Loucy (cell line): Measurements from ENCODE around the gene CHN2.

Source experiments
- H2AFZ ChIP-seq: fragments of 200-600 bp; sonication (generic); 2 replicates; pipeline ENCODE4 v1.6.0; 2016; ENCODE audit warnings: antibody characterized with exemption, mild to moderate bottlenecking, low read length, moderate library complexity
- H3F3A ChIP-seq: fragments of 200-600 bp; 2 replicates; pipeline ENCODE4 v1.6.0; 2016; ENCODE audit warnings: antibody characterized with exemption, low read depth, mild to moderate bottlenecking
- H3K27me3 ChIP-seq: fragments of 200-600 bp; sonication (generic); 2 replicates; pipeline ENCODE4 v1.6.1; 2014; ENCODE audit warnings: low read length, mild to moderate bottlenecking; ENCODE audit not compliant: insufficient read depth, poor library complexity, severe bottlenecking
- H3K36me3 ChIP-seq: fragments of 200-600 bp; sonication (generic); 2 replicates; pipeline ENCODE4 v1.6.1; 2016; ENCODE audit warnings: low read length; ENCODE audit not compliant: insufficient read depth
- H3K4me1 ChIP-seq: fragments of 200-600 bp; sonication (generic); 2 replicates; pipeline ENCODE4 v1.5.1; 2014; ENCODE audit warnings: low read length, mild to moderate bottlenecking; ENCODE audit not compliant: insufficient read depth, poor library complexity, severe bottlenecking
- H3K4me2 ChIP-seq: fragments of 200-600 bp; sonication (generic); 2 replicates; pipeline ENCODE4 v1.6.0; 2014; ENCODE audit warnings: antibody characterized with exemption, low read length, low read depth, mild to moderate bottlenecking; ENCODE audit not compliant: poor library complexity, severe bottlenecking
- H3K4me3 ChIP-seq: fragments of 200-600 bp; sonication (generic); 2 replicates; pipeline ENCODE4 v1.5.1; 2014; ENCODE audit warnings: low read length, mild to moderate bottlenecking, mixed read lengths; ENCODE audit not compliant: poor library complexity, severe bottlenecking
- H3K79me2 ChIP-seq: fragments of 200-600 bp; sonication (generic); 2 replicates; pipeline ENCODE4 v1.6.1; 2014; ENCODE audit warnings: low read length; ENCODE audit not compliant: insufficient read depth
- H3K9ac ChIP-seq: fragments of 200-600 bp; sonication (generic); 2 replicates; pipeline ENCODE4 v1.6.0; 2014; ENCODE audit warnings: mild to moderate bottlenecking, low read depth, low read length, moderate library complexity; ENCODE audit not compliant: poor library complexity, severe bottlenecking
- H3K9me2 ChIP-seq: fragments of 200-600 bp; sonication (generic); replicated peaks from 2 replicates; pipeline ENCODE4 v1.6.1; 2016; ENCODE audit warnings: low read depth, low read length, mixed read lengths
- H3K9me3 ChIP-seq: fragments of 200-600 bp; sonication (generic); 2 replicates; pipeline ENCODE4 v1.6.1; 2014; ENCODE audit warnings: mild to moderate bottlenecking, antibody characterized with exemption, low read length, low read depth; ENCODE audit not compliant: insufficient read depth
- H4K20me1 ChIP-seq: fragments of 200-600 bp; sonication (generic); 2 replicates; pipeline ENCODE4 v1.6.0; 2014; ENCODE audit warnings: antibody characterized with exemption, low read length, mild to moderate bottlenecking; ENCODE audit not compliant: insufficient read depth, poor library complexity, severe bottlenecking
- CTCF ChIP-seq: fragments of 200-600 bp; sonication (generic); conservative IDR thresholded peaks from 2 replicates; pipeline ENCODE4 v1.5.1; 2014; ENCODE audit warnings: mild to moderate bottlenecking, antibody characterized with exemption, low read length
- EZH2phosphoT487 ChIP-seq: fragments of 200-600 bp; IDR thresholded peaks from 2 replicates; pipeline ENCODE4 v1.6.1; 2018; ENCODE audit warnings: antibody characterized with exemption, mild to moderate bottlenecking, moderate library complexity, borderline replicate concordance

CHN2 gene

GRCh38 chr7:29285444-29285793, 90.8 kb downstream of the CHN2 start:
- Histone ChIP-seq H3K9me3 (no peaks in the 10 kb centered on the region), H3K9me2 (no peaks in the 10 kb centered on the region), H3K27me3 (no peaks in the 10 kb centered on the region), H3K4me2 (peak overlapping the region; percentile 74), H3K9ac (no peak overlapping the region), H3K36me3 (no peaks in the 10 kb centered on the region), H3K4me1 (peaks cover 68% of the 10 kb centered on the region), H3F3A (no peaks in the 10 kb centered on the region), H2AFZ (no peak overlapping the region), H4K20me1 (no peaks in the 10 kb centered on the region), H3K79me2 (peaks cover 5% of the 10 kb centered on the region; the same call in 1 of the 2 replicates), H3K4me3 (peak overlapping the region; percentile 50)
- TF ChIP-seq CTCF (no peak), EZH2phosphoT487 (no peak)

- no peaks in the 10 kb centered on the region for H3K9me3 ChIP-seq
- H3K9ac ChIP-seq: no peak overlapping the region
- no peaks in the 10 kb centered on the region for H3K27me3 ChIP-seq
- H3K4me1 ChIP-seq: peaks cover 71% of the 10 kb centered on the region
- peak overlapping the region; percentile 49 for H3K4me3 ChIP-seq
- peaks cover 5% of the 10 kb centered on the region; the same call in 1 of the 2 replicates for H3K79me2 ChIP-seq
- no peaks in the 10 kb centered on the region for H3F3A ChIP-seq
- H4K20me1 ChIP-seq: no peaks in the 10 kb centered on the region
- H3K4me2 ChIP-seq: peak overlapping the region; percentile 74
- TF ChIP-seq CTCF: no peak
- H3K36me3 ChIP-seq: no peaks in the 10 kb centered on the region
- H2AFZ ChIP-seq: no peak overlapping the region
- no peaks in the 10 kb centered on the region for H3K9me2 ChIP-seq
These were observed 91.3 kb downstream of the CHN2 start for GRCh38 chr7:29285861-29286260.

GRCh38 chr7:29287366-29287765, 92.8 kb downstream of the CHN2 start:
- H3K36me3 ChIP-seq: no peaks in the 10 kb centered on the region
- H3K9me2 ChIP-seq: no peaks in the 10 kb centered on the region
- H2AFZ ChIP-seq: no peak overlapping the region
- no peaks in the 10 kb centered on the region for H3K79me2 ChIP-seq
- H4K20me1 ChIP-seq: no peaks in the 10 kb centered on the region
- no peaks in the 10 kb centered on the region for H3K27me3 ChIP-seq
- no peak overlapping the region for H3K9ac ChIP-seq
- H3K4me1 ChIP-seq: peaks cover 71% of the 10 kb centered on the region
- H3K4me2 ChIP-seq: no peak overlapping the region
- no peak overlapping the region for H3K4me3 ChIP-seq
- no peak for TF ChIP-seq EZH2phosphoT487
- no peak for TF ChIP-seq CTCF
- no peaks in the 10 kb centered on the region for H3K9me3 ChIP-seq
- H3F3A ChIP-seq: no peaks in the 10 kb centered on the region
